ENCODE data around the gene RFT1. TPM values are rescaled to one million over a fixed set of nuclear protein-coding genes. Genes with fewer than 3 reads are reported as not detected.

RFT1 gene
- total RNA-seq, 1 experiment from 2014 or later, result 26.3 TPM

GRCh38 chr3:53158765-53159155, 28.5 kb upstream of the RFT1 start:
- DNase-seq (ENCODE audit: low spot score), result no peak
- CTCF ChIA-PET, result interaction anchor here (1.0 to 3.7 kb wide), 6 partner anchors 12 to 49 kb away, joined by 3 to 27 read pairs (median 8); no protein-coding TSS in a partner anchor
- Mint-ChIP-seq H3K27ac (no peak overlapping the region), H3K4me3 (no peak overlapping the region), H3K4me1 (peaks cover 40% of the 10 kb centered on the region), H3K36me3 (no peaks in the 10 kb centered on the region), H3K27me3 (ENCODE audit: low read depth) (peaks cover 18% of the 10 kb centered on the region), H3K9me3 (no peaks in the 10 kb centered on the region)
- TF ChIP-seq ESRRA (CRISPR knock-in tag; IDR thresholded peaks at IDR 0.05; ENCODE audit: borderline replicate concordance) (no peak), AR (CRISPR knock-in tag; IDR thresholded peaks at IDR 0.05) (no peak), MXD4 (CRISPR knock-in tag; IDR thresholded peaks at IDR 0.05; ENCODE audit: borderline replicate concordance) (no peak), HMGXB4 (CRISPR knock-in tag; IDR thresholded peaks at IDR 0.05) (no peak), ZBTB43 (CRISPR knock-in tag; IDR thresholded peaks at IDR 0.05) (no peak), TEAD4 (CRISPR knock-in tag; IDR thresholded peaks at IDR 0.05) (no peak), CREM (CRISPR knock-in tag; IDR thresholded peaks at IDR 0.05) (no peak), OVOL2 (CRISPR knock-in tag; IDR thresholded peaks at IDR 0.05; ENCODE audit: borderline replicate concordance) (no peak), NR3C1 (CRISPR knock-in tag; conservative IDR thresholded peaks at IDR 0.05; ENCODE audit: low read depth) (no peak), TP53 (CRISPR knock-in tag; IDR thresholded peaks at IDR 0.05) (no peak), SMAD4 (CRISPR knock-in tag; IDR thresholded peaks at IDR 0.05) (no peak), NR2C2 (CRISPR knock-in tag; IDR thresholded peaks at IDR 0.05) (no peak), ATF2 (CRISPR knock-in tag; IDR thresholded peaks at IDR 0.05; ENCODE audit: borderline replicate concordance, low read depth) (no peak), NFYB (CRISPR knock-in tag; conservative IDR thresholded peaks at IDR 0.05; ENCODE audit: low read depth) (no peak), FOXK1 (CRISPR knock-in tag; IDR thresholded peaks at IDR 0.05) (no peak), ELF4 (CRISPR knock-in tag; IDR thresholded peaks at IDR 0.05; ENCODE audit: low read depth) (no peak), FOXP4 (CRISPR knock-in tag; IDR thresholded peaks at IDR 0.05) (no peak), ARID4B (CRISPR knock-in tag; IDR thresholded peaks at IDR 0.05; ENCODE audit: borderline replicate concordance) (no peak), ZNF121 (CRISPR knock-in tag; IDR thresholded peaks at IDR 0.05) (no peak), PRRX2 (CRISPR knock-in tag; IDR thresholded peaks at IDR 0.05) (no peak)
- ATAC-seq, result no peak
- POLR2A ChIA-PET, result interaction anchor here (1.0 kb wide), 1 partner anchor 25 kb away, joined by 3 read pairs; no protein-coding TSS in a partner anchor

Measured in WTC11 (cell line).